Upper lobe of right lung (tissue), 1 donor: ENCODE measurements around the gene PDLIM4. TPM values are rescaled to one million over a fixed set of nuclear protein-coding genes. Genes with fewer than 3 reads are reported as not detected.

Source experiments
- ATAC-seq: fragments of 200-7000 bp; cut with Tn5 transposase; one replicate; pipeline ENCODE4 v1.9.1; 2020; ENCODE audit warnings: mild to moderate bottlenecking, moderate library complexity
- DNase-seq: peaks from one replicate; pipeline ENCODE4 v3.0.0-alpha.2; 2020
- H3K27ac ChIP-seq: fragments of 200-600 bp; one replicate; pipeline ENCODE4 v1.8.0; 2022
- H3K27me3 ChIP-seq: fragments of 200-600 bp; one replicate; pipeline ENCODE4 v1.8.0; 2022; ENCODE audit warnings: mild to moderate bottlenecking
- H3K36me3 ChIP-seq: fragments of 200-600 bp; one replicate; pipeline ENCODE4 v1.8.0; 2022
- H3K4me1 ChIP-seq: fragments of 200-600 bp; one replicate; pipeline ENCODE4 v1.8.0; 2022
- H3K4me3 ChIP-seq: fragments of 200-600 bp; one replicate; pipeline ENCODE4 v1.8.0; 2022; ENCODE audit warnings: mild to moderate bottlenecking
- H3K9me3 ChIP-seq: fragments of 200-600 bp; one replicate; pipeline ENCODE4 v1.8.0; 2022
- intact Hi-C: fragments of 100-400 bp; cut with DNase I; formaldehyde crosslinking; loops from one replicate; pipeline ENCODE4 v1.11.0; 2022
- total RNA-seq: library from RNA; stranded (reverse); fragmentation: NEBNext Ultra II Directional; extraction: Animal tissue kit (Norgen Biotek cat#: 25700); gene quantifications from one replicate; pipeline ENCODE4 v1.2.1, GENCODE V29; 2021
- TF ChIP-seq, protein P1 (sequence below): fragments of 200-600 bp; IDR thresholded peaks from one replicate; pipeline ENCODE4 v1.8.0; 2022; ENCODE audit warnings: antibody characterized with exemption
- donor health status: DM: no; HTN: yes; CAD: no; lungs with severe emphysema.

PDLIM4 gene
- total RNA-seq, 1 donor from 2014 or later, result 7.4 TPM

DNA sequence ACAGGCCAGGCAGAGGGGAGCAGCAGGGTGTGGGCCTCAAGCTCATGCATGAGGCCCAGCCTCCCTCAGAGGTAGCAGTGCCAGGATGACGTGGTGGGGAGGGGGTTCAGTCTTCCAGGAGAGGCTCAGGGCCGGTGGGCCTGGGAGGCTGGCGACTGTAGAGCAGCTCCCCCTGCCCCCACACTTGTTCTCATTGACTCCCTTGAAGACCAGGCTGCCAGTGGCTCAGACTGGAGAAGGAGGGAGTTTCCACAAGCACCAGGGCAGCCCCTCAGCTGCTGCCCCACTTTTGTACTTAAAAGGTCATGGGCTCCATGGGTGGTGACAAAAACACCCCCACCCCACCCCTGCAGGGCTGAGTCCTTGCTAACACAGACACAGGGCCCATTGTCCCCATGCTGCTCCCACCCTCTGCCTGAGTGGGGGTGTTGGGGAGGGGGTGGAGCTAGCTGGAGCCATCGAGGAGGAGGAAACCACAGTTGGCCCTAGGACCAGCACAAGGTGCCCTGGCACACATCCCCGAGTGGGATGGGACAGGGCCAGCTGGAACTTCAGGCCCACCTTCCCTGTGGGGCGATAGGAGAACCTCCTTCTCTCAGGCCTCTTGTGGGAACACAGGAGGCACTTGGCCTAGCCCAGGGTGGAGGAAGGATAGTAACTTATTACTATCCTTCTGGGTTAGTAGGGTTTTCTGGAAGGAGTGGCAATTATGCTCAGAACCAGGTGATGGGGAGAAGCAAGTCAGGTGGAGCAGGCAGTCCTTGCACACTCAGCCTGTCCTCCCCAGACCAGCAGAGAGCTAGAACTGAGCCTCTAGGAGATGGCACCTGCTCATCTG is 10.7 kb downstream of the PDLIM4 start:
- intact Hi-C loops, result no loop called here
- DNase-seq (no peak), ATAC-seq (no peak)
- Histone ChIP-seq H3K27ac (no peak overlapping the region), H3K9me3 (no peaks in the 10 kb centered on the region), H3K27me3 (no peaks in the 10 kb centered on the region), H3K4me1 (peaks cover 11% of the 10 kb centered on the region), H3K4me3 (no peak overlapping the region), H3K36me3 (no peaks in the 10 kb centered on the region)
- TF ChIP-seq, protein P1, sequence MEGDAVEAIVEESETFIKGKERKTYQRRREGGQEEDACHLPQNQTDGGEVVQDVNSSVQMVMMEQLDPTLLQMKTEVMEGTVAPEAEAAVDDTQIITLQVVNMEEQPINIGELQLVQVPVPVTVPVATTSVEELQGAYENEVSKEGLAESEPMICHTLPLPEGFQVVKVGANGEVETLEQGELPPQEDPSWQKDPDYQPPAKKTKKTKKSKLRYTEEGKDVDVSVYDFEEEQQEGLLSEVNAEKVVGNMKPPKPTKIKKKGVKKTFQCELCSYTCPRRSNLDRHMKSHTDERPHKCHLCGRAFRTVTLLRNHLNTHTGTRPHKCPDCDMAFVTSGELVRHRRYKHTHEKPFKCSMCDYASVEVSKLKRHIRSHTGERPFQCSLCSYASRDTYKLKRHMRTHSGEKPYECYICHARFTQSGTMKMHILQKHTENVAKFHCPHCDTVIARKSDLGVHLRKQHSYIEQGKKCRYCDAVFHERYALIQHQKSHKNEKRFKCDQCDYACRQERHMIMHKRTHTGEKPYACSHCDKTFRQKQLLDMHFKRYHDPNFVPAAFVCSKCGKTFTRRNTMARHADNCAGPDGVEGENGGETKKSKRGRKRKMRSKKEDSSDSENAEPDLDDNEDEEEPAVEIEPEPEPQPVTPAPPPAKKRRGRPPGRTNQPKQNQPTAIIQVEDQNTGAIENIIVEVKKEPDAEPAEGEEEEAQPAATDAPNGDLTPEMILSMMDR, result no peak

DNA sequence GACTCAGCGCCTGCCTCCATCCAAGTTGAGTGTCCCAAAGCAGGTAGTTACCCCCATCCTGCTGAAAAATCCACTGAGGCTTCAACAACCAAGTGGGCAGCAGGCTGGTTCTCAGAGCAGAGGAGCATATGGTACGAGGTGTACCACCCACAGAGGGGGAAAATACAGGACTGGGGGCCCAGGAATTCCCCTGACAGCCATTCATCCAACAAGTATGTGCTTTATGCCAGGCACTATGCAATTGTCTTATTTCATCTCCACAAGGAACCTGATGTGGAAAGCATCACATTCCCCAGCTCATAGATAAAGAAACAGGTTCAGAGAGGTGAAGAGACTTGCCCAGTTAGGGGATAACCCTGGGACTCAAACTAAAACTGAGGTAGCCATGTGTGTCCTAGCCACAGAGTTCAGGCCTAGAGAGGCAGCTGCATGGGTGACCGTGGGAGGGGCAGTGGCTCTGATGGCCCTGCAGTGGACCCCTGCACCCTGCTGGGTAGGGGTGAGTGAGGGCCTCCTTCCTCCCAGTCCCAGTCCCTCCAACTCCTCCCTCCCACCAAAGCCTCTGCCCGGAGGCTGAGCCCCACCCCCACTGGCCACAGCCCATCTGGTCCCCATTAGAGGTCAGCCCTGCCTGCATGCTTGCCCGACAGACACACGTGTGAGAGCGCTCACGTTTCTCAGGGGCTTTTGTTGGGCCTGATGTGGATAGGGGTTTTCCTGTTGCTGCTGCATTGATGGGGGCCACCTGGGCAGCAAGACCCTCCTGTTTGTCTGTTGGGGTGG is 11.5 kb downstream of the PDLIM4 start:
- TF ChIP-seq, protein P1, result no peak
- Histone ChIP-seq H3K27me3 (no peaks in the 10 kb centered on the region), H3K4me1 (peaks cover 11% of the 10 kb centered on the region), H3K36me3 (no peaks in the 10 kb centered on the region), H3K4me3 (no peak overlapping the region), H3K27ac (no peak overlapping the region), H3K9me3 (no peaks in the 10 kb centered on the region)
- ATAC-seq (no peak), DNase-seq (no peak)
- intact Hi-C loops, result no loop called here

DNA sequence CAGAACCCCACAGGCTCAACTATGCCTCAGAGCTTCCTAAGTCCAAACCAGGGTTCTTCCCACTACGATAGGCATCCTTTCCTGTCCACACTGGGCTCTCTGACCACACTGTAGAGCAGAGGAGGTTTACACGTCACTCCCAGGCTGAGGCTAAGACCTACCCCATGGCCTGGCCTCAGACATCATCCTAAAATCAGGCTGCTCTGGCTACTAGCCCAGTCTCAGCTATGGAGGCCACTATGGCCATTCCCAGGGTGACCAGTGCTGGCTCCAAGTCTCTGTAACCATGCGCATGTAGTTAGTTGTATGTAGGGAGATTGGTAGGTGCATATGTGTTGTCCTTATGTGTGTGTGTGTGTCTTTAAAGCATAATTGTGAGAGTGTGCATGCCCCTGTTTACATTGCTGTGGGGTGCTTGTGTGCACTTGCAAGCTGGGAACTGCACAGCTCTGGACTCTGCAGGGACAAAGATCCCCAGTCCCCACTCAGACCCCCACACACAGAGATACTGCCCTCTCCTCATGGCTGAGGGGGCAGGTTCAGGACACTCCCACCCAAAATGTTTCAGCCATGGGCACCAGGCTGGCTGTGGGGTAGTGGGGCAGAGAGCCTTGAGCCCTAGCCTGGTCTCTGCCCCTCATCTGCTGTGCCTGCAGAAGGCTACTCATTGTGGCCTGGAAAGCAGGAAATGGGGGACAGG is 12.3 kb downstream of the PDLIM4 start:
- Histone ChIP-seq H3K9me3 (no peaks in the 10 kb centered on the region), H3K27ac (no peak overlapping the region), H3K4me3 (no peak overlapping the region), H3K27me3 (no peaks in the 10 kb centered on the region), H3K36me3 (no peaks in the 10 kb centered on the region), H3K4me1 (peaks cover 11% of the 10 kb centered on the region)
- no peak for DNase-seq
- TF ChIP-seq, protein P1, result no peak
- intact Hi-C loops, result no loop called here
- ATAC-seq, result no peak

DNA sequence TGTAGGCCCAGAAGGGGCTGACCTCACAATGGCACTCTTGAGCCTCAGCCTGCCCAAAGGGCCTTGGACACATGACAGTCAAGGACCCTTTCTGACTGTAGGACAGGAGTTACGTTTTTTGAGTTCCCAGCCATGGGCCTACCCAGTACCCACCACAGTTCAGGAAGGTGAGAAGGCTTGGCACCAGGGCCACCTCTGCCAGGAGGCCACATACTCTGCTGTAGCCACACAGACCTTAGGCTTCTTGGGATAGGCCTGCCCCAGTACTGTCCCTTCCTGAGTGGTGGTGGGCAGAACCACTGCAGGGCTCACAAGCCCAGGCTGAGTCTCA is 12.8 kb downstream of the PDLIM4 start:
- TF ChIP-seq, protein P1, result no peak
- no peak overlapping the region for H3K4me3 ChIP-seq
- no peaks in the 10 kb centered on the region for H3K9me3 ChIP-seq
- H3K27ac ChIP-seq, result no peak overlapping the region
- intact Hi-C loops, result no loop called here
- peaks cover 10% of the 10 kb centered on the region for H3K4me1 ChIP-seq
- DNase-seq (no peak), ATAC-seq (no peak)
- H3K27me3 ChIP-seq, result no peaks in the 10 kb centered on the region
- H3K36me3 ChIP-seq, result no peaks in the 10 kb centered on the region

DNA sequence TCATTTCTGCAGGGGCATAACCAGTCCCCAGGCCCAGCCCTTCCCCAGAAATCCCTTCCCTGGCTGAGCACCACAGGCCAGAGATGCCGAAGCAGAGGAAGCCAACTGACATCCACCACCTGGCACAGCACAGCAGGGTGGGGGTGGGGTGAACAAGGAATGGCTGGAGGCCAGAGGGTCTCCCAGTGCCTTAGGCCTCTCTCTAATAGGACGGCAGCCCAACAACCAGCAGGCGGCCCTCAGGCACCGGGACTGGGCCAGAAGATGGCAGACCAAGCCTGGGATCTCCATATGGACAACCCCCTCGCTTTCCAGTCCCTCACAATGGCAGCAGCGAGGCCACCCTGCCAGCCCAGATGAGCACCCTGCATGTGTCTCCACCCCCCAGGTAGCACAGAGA is 13.2 kb downstream of the PDLIM4 start:
- DNase-seq (no peak), ATAC-seq (no peak)
- Histone ChIP-seq H3K9me3 (no peaks in the 10 kb centered on the region), H3K36me3 (no peaks in the 10 kb centered on the region), H3K4me3 (no peak overlapping the region), H3K4me1 (peaks cover 5% of the 10 kb centered on the region), H3K27me3 (no peaks in the 10 kb centered on the region), H3K27ac (no peak overlapping the region)
- intact Hi-C loops, result no loop called here
- TF ChIP-seq, protein P1, result no peak
